Activated naive CD8-positive, alpha-beta T cell treated with anti-CD3 and anti-CD28 coated beads, Interleukin-2, amount 50 U/mL, for 16 hours (primary cell): Measurements from ENCODE around the gene MMP24OS.

Source experiments
- DNase-seq: peaks from one replicate; pipeline ENCODE4 v3.0.0-alpha.2; 2020; ENCODE audit warnings: low read depth, low spot score

MMP24OS gene

DNA sequence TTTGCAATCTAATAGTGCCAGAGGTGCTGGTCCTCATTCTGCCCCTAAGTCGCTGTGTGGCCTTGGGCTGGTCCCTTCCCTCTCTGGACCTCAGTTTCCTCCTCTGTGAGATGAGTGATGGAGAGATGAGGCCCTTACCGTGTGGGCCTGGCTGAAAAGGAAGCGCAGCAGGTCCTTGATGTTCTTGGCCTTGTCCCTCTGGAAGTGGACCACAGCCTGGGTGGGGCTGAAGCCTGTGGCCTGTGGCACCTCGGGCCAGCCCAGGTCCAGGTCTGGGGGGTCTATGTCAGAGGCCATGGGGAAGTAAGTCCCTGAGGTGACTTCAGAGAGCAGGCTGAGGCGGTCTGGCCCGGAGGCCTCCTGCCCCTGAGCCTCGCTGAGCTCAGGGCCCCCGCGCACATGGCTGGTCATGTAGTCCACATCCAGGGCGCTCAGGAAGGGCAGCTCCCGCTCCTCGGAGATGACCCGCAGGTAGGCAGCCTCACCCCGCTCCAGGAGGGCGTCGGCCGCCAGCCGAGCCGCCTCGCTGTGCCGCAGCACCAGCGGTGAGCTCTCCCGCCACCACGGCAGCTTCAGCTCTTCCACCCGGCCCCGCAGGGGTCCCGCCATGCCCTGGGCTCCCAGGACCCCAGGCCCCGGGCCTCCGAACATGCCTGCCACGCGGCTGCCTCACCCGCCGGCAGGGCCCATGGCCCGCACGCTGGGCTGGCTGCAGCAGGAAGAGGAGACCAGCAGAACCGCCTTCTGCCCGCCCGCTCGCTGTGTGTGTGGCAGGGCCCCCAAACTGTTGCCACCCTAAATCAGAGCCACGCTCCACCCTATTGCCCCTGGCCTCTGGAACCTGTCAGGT is 14.0 kb upstream of the MMP24OS start, which contains the start of gene FAM83C:
FAM83C (minus strand) TSS at position 772 of the 850 bp plus-strand sequence; CDS start at position 651, 121 bp downstream.
- DNase-seq, result no peak

DNA sequence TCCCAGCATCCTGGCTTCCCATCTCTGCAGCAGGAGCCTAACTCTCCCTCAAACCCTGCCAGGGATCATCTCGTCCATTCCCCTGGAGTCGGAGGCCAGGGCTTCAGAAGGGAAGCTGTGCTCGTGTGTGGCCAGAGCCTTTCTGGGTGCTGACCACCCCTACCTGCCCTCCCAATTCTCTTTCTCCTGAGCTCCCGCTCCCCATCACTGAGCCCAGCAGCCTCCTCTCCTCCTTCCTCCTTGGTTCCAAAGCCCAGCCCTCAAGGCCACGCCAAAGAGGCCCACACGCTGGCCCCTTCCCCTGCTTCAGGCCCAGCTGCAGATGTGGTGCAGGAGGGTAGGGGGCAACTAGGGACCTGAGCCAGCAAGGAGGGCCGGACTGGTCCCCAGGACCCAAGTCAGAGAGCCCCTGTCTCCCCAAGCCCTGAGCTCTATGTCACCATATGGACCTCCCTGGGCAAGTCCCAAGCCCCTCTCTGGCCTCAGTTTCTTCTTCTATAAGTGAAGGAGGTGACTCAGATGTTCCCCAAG is 13.0 kb upstream of the MMP24OS start:
- no peak for DNase-seq

DNA sequence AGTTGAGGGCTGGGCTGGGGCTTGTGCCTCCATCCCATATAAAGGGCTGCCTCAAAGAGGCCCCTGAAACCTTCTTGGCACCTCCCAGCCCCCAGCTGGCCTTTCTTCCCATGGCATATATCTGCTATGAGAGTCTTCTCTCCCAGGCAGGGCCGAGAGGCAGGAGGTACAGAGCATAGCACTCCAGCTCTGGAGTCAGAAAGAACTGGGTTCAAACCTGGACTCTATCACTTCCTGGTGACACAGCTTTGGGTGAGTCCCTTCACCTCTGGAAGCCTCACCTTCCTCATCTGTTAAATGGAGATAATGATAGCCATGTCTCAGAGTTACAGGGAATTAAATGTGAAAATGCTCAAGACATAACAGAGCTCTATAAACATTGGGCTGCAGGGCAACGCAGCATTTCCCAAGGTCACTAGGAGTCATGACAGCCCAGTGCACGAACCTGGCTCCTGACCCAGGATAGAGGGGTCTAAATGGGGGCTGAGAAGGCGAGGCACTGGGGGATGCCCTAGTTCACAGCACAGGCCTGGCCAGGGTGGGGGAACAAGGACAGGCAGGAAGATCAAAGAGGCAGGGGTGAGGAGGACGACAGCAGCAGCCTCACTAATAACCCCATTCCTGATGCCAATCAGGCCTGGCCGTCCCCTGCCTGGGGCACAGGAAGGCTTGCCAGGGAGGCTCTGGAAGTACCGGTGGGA is 12.4 kb upstream of the MMP24OS start:
- no peak for DNase-seq

DNA sequence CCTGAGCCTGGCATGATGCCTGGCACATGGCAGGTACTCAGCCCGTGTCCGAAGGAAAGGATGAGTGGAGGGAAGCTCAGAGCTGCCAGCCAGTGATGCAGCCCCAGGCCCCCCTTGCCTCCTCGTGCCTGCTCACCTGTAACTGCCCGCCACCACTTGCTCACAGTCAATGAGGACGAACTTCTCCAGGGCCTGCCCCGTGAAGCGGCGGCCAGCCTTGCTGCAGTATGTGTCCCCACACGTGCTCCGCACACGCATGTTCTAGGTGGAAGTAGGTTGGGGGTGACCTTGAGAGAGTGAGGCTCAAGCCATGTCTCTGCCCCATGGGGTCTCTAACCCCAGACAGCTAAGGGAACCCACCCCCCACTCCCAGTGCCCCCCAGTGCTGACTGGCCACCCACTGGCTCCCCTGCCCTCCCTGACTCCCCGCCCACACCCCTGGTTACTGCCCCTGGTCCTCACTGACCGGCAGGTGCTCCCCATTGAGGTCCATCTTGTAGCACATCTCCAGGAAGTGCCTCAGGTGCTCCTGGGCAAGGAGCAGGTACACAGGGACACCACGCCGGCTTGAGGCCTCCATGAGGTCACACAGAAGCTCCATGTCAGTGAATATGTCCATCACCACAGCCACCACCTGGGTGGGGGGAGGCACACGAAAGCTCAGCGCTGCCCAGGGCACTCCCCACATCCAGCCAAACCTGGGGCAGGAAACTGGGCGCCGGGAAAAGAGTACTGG is 10.6 kb upstream of the MMP24OS start:
- no peak for DNase-seq

DNA sequence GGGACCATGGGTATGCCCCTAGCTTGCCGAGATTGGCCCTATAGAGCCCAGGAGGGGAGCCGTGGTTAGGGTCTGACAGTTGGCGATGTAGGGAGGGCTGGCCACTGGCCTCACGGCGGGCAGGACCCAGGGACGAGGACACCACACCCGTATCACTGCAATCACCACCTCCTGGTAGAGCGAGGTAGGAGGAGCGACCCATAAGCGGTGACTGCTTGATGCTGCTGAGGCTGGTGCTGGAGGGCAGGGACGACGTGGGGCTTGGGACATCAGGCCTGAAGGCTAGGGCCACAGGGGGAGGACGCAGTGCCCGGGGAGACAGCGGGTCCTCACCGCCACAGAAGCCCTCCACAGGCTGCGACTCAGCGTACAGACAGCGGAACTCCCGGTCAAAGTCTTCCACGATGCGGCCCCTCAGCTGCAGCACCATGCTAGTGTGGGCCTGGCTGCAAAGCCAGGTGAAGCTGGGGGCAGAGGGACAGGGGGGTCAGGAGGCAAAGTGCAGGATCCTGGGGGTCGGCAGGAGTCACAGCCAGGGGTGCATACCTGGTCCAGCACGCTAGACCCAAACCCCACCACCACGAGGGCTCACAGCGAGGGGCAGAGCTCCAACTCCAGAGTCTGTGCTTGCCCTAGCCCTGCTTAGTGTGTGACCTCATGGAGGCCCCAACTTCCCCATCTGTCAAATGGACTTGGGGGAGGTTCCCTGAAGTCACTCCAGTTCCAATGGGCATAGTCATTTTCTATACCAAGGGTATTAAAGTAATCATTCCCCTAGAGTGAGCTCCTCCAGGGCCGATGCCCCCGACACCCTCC is 9.8 kb upstream of the MMP24OS start:
- no peak for DNase-seq

DNA sequence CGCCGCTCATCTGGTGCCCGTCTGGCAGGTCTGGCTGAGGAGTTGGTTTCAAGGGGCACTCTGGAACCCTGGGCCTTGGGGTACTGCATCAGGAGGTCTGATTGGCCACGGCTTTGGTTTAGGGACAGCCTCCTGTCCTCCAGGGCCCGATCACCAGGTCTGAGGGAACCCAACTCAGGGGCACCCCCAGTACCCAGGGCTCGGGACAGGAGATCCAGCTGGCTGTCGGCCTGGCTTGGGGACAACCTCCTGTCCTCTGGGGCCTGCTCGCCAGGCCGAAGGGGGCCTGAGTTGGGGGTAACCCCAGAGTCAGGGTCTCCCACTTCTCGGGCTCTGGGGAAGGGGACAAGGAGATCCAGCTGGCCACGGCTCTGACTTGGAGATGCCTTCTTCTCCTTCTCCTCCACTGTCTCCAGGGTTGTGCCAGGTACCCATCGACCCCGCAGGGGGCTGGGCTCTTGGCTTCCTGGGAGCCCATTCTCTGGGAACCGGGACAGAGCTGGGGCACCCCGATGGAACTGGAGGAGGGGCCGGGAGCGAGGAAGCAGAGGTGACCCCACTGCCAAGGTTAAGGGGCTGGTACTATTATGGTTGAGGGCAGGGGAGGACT is 9.1 kb upstream of the MMP24OS start:
- no peak for DNase-seq

DNA sequence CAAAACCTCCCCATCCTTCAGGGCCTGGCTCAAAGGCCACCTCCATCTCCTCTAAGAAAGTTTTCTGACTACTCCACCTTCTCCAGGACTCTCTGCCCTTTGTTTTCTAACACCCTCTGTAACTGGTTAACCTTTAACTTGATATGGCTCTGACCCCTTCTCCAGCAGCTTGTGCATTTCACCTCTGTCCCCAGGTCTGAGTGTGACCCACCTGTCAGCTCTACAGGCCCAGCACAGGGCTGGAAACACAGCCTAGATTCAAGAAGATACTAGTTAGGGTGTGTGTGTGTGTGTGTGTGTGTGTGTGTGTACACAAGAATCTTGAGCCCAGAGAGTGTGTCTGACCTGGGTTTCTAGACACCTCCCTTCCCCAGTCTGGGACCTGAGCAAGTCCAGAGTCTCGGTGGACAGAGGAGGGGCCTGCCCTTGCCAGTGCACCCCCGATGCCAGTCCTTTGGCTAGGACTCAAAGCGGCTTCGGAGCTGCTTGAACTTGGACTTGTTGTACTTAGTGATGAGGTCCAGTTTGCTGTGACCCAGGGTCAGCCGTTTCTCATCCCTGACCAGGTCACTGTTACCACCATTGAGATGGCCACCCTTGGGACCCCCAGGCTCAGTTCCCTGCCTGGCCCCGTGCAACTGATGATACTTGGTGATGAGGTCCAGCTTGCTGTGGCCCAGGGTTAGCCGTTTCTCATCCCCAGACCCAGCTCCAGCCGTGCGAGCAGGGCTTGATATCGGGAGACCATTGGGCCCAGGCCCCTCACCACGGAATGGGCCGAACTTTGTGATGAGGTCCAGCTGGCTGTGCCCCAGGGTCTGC is 8.4 kb upstream of the MMP24OS start:
- no peak for DNase-seq

DNA sequence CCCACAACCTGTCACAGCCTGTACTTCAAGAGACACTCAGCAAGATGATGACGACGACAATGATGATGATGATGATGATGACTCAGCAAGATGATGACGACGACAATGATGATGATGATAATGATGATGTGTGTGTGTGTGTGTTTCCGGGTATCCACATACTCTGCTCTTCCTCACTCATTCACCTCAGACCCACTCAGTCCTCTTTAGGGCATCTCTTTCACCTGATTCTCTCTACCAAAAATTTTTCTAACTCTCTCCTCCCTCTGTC is 7.8 kb upstream of the MMP24OS start:
- DNase-seq, result no peak

DNA sequence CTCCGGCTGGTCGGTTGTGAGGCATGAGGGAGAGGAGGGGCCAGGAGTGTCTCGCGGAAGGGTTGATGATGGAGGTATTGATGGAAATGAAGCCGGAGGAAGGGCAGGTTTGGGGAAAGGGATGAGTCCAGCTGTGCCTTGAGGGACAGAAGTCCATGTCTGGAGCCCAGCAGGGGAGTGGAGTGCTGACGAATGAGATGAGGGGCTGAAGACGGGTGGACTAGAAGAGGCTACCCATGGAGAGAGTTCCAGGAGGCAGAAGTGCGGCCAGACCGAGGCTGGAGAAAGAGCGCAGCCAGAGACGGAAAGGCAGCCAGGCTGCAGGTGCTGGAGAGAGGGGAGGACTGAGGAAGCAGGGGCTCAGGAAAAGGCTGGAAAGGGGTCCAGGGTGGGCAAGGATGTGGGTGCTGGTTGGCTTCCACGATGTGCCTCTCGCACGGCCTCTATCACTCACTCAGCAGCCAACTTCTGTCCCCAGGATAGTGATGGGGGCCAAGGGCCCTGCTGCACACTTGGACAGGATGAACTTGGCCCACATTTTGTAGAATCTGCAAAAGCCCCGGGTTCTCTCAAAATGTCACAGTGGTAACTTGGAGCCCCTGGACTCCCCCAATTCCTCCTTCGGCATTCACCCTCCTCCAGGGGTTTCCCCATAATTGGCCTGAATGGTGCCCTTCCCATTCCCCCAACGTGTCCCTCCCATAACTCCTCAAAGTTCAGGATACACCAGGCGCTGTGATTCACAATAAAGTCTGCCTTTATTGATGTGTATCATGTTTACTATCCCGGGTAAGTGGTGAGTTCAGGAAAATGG is 7.3 kb upstream of the MMP24OS start:
- DNase-seq, result no peak

DNA sequence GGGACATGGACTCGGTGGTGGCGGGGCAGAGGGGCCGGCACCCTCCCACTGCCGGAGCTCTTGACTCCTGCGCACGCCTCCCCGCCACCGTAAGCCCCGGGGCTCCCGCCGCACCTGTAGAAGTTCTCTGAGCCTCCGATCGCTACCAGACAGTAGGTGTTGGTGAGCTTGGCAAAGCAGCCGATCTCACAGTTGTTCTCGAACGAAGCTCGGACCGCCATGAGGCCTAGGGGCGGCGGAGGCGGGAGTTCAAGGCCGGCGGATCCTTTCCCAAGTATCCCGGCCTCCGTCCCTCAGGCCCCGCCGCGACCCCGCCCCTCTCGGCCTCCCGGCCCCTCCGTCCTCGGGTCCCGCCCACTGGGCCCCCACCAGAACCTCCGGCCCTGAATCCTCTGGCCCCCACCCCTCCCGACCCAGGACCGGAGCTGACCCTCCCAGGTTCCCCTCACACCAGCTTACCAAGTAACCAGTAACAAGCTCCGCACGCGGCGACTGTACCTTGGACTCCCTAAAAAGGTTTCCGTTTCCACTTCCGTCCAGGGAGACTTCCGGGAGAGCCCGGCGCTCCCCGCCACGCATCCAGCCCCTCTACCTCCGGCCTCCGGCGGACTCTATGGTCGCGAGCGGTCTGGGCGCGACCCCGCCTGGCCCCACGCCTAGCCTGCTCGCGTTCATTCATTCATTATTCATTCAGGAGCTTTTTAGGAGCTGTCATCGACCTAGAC is 6.5 kb upstream of the MMP24OS start, which contains the start of gene EIF6:
EIF6 (minus strand) TSS at position 506 of the 725 bp plus-strand sequence; CDS start at position 221, 285 bp downstream.
- DNase-seq, result peak; percentile 59

DNA sequence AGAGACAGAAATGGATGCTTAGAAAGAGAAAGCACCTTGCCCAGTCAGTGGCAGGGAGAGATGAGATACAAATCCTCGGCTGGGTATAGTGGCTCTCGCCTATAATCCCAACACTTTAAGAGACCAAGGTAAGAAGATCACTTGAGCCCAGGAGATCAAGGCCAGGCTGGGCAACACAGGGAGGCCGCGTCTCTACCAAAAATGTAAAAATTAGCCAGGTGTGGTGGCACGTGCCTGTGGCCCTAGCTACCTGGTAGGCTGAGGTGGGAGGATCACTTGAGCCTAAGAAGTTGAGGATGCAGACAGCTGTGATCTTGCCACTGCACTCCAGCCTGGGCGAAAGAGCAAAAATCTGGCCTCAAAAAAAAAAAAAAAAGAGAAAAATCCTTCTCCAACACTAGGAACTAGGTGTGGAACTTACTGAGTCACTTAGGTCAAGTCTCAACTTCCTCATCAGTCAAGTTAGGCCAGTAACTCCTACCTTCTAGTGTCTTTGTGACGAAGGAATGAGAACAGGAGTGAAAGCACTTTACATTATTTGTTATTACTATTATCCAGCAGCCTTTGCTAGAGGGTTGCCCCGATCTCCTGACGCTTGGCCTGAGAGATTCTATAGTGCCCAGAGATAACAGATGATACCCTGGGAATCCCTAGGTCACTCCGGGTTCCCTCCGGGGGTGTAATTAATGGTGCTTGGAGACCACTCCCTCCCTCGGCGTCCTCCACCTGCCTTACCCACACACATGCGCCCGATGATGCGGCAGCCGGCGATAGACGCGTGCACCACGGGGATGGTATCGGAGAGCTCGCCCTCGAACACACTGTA is 5.7 kb upstream of the MMP24OS start:
- no peak for DNase-seq

DNA sequence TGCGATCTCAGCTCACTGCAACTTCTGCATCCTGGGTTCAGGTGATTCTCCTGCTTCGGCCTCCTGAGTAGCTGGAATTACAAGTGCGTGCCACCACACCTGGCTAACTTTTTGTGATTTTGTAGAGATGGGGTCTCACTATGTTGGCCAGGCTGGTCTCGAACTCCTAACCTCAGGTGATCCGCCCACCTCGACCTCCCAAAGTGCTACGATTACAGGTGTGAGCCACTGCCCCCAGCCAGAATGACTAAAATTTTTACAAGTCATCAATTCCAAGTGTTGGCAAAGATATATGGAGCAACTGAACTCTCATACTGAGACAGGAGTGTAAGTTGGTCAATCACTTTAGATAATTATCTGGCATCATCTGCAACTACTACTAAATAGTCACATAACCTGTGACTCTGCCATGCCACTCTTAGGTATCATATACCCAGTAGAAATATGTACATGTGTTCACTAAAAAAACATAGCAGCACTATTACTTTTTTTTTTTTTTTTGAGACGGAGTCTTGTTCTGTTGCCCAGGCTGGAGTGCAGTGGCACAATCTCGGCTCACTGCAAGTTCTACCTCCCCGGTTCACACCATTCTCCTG is 3.7 kb upstream of the MMP24OS start:
- no peak for DNase-seq

DNA sequence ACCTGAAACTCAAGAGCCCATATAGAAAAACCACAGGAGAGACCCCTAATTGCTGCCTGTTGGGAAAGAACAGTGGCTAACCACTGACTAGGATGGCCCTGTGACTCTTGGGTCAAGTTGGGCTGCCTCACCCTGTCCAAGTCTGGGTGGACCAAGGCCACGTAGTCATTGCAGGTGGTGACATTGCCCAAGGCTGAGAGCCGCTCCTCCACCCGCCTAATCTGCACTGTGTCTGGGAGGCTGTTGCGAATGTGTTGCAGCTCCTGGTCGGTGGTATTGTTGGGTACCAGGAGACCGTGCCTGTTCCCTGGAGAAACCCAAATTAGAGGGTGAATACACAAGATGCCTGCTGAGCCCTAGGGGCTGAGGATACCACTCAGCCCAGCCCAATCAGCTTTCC is 2.6 kb upstream of the MMP24OS start:
- no peak for DNase-seq

DNA sequence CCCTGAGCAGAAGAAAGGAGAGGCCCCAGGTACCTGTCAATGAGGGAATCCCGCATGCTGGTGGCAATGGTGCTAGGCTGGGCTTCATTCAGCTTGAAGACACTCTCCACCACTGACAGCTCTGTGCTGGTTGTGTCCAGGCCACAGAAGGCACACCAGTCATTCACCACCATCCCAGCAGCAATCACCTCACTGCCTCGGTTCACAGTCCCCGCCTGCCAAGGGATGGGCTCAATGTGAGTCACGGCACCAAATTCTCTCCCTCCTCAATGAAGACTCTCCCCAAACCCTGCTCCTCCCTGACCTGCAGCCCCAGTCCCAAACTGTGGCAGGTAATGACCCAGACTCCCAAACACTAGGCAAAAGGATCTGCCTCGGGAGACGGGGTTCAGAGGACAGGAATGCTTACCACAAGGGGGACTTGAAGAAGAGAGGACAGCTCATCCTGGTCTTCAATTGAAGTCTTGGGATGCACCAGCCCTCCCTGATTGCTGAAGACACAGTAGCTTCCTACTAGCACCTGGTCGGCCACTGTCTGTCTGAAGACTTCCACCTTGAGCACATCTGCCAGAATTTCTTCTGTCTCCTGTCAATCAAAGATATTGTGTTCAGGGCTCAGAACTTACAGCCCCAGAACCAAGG is 1.7 kb upstream of the MMP24OS start:
- DNase-seq, result no peak

DNA sequence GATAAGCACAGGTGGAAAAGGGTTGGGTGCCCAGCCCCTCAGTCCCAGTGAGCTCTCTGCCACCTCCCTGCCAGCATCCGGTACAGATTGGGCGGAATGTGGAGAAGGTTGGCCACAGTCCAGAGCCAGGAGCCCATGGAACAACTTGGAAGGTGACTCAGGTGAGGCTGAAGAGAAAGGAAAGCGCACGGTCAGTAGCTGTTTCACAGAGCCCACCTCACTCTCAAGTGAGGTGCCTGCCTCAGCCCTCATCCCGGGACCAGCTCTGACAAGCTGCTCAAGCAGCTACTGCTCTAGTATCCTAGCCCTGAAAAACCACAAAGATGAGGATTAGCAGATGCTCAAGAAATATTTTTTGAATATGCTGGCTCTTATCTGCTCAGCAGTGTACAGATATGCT is 1.1 kb upstream of the MMP24OS start:
- DNase-seq, result no peak

DNA sequence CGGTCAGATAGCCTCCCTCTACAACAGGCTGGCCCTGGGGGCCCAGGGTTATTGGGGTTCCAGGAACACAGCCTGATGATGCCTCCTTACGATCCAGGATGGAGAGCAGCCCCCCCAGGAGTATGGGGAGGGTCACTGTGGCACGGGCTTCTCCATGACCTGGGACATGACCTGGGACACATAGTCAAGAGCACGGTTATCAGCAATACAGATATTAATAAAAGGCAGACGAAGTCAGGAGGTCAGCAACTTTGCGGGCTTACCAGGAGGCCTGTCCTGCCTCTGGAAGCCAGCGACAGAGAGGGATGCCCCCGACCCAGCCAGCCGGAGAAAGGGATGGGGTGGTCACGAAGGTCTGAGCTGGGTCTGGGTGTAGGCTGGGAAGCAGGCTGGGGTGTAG is 795 bp downstream of the MMP24OS start:
- DNase-seq, result no peak

DNA sequence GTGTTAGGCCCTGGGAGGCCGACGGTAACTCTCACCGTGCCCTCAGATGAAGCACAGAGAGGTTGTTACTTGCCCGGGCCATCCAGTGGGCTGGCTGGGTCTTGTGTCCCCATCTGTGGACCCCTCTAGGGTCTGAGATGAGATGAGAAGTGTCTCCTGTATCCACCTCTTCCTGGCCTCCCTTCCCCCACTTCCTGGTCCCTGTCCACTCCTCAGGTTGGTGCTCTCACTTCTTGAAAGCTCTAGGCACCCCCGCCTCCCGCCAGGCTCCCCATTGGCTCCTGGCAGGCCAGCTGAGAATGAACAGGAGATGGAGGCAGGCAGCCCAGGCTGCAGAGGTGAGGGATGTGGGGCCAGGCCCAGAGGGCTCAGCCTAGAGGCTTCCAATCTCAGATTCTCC is 1.5 kb downstream of the MMP24OS start:
- DNase-seq, result no peak
